B cell (primary cell): ENCODE results near the gene ELMOD2.

Experiments used
- CTCF ChIP-seq: fragments of 200-600 bp; IDR thresholded peaks from one replicate; pipeline ENCODE4 v1.8.0; 2022; ENCODE audit warnings: antibody characterized with exemption, mild to moderate bottlenecking
- EZH2 ChIP-seq: IDR thresholded peaks from 2 replicates; pipeline ENCODE4 v1.6.1; 2012; ENCODE audit warnings: borderline replicate concordance, low read depth, mild to moderate bottlenecking, moderate library complexity, low read length; ENCODE audit not compliant: insufficient read depth, poor library complexity, severe bottlenecking

- peak; percentile 92 for TF ChIP-seq CTCF
- no peak for TF ChIP-seq EZH2
Measured at GRCh38 chr4:140523857-140524742, at the start of gene ELMOD2.
